BE2C (cell line): Measurements from ENCODE around the gene TUBGCP5.

ENCODE experiments used
- DNase-seq: peaks from one replicate; pipeline ENCODE4 v3.0.0-alpha.2; 2020
- H3K27me3 ChIP-seq: fragments of 250-450 bp; sonication (Bioruptor Pico); 2 replicates; pipeline ENCODE4 v1.5.1; 2020; ENCODE audit warnings: mild to moderate bottlenecking
- H3K36me3 ChIP-seq: fragments of 250-450 bp; sonication (Bioruptor Pico); 2 replicates; pipeline ENCODE4 v1.5.1; 2020; ENCODE audit warnings: mild to moderate bottlenecking
- H3K4me1 ChIP-seq: fragments of 250-450 bp; sonication (Bioruptor Pico); 2 replicates; pipeline ENCODE4 v1.5.1; 2020
- H3K4me3 ChIP-seq: 2 replicates; pipeline ENCODE4 v1.5.1; 2011; ENCODE audit warnings: low read depth, low read length
- H3K9me3 ChIP-seq: fragments of 250-450 bp; sonication (Bioruptor Pico); 2 replicates; pipeline ENCODE4 v1.5.1; 2020
- CTCF ChIP-seq: IDR thresholded peaks from 2 replicates; pipeline ENCODE4 v1.5.1; 2012; ENCODE audit warnings: mild to moderate bottlenecking, low read depth, low read length

TUBGCP5 gene

GRCh38 chr15:22956257-22956977 lies 83.0 kb downstream of the TUBGCP5 start:
- no peak for TF ChIP-seq CTCF
- DNase-seq = peak; percentile 65
- Histone ChIP-seq H3K27me3 (no peaks in the 10 kb centered on the region), H3K4me1 (no peaks in the 10 kb centered on the region; the same call in 1 of the 2 replicates), H3K4me3 (no peak overlapping the region), H3K9me3 (no peaks in the 10 kb centered on the region), H3K36me3 (no peaks in the 10 kb centered on the region)

DNA sequence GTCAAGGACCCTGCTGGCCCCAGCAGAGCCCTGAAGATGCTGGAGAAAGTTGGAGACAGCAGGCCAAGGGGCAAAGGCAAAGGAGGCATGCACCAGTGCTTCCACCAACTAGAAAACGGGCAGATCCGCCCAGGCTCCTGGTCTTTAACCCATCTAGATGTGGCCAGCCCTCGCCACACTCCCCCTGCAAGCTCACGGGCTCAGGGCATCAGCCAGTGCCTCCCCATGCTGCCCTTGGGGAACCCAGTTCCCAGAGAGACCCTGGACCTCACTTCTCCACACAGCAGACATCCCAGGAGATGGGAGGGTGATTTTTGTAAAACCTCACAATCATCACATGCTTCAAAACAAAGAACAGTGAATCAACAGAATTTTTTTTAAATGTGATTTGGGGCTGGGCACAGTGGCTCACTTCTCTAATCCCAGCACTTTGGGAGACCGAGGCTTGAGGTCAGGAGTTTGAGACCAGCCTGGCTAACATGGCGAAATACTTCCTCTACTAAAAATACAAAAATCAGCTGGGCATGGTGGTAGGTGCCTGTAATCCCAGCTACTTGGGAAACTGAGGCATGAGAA lies 83.7 kb downstream of the TUBGCP5 start:
- TF ChIP-seq CTCF = no peak
- no peaks in the 10 kb centered on the region for H3K9me3 ChIP-seq
- no peaks in the 10 kb centered on the region for H3K27me3 ChIP-seq
- DNase-seq = no peak
- H3K4me3 ChIP-seq = no peak overlapping the region
- no peaks in the 10 kb centered on the region; the same call in 1 of the 2 replicates for H3K4me1 ChIP-seq
- H3K36me3 ChIP-seq = no peaks in the 10 kb centered on the region

GRCh38 chr15:22954798-22955543 lies 84.4 kb downstream of the TUBGCP5 start:
- Histone ChIP-seq H3K27me3 (no peaks in the 10 kb centered on the region), H3K36me3 (no peaks in the 10 kb centered on the region), H3K9me3 (no peaks in the 10 kb centered on the region), H3K4me1 (no peaks in the 10 kb centered on the region; the same call in 1 of the 2 replicates), H3K4me3 (no peak overlapping the region)
- no peak for TF ChIP-seq CTCF
- no peak for DNase-seq

GRCh38 chr15:22954326-22954725 lies 85.0 kb downstream of the TUBGCP5 start:
- no peaks in the 10 kb centered on the region; the same call in 1 of the 2 replicates for H3K4me1 ChIP-seq
- H3K4me3 ChIP-seq = no peak overlapping the region
- TF ChIP-seq CTCF = no peak
- H3K36me3 ChIP-seq = no peaks in the 10 kb centered on the region
- DNase-seq = no peak
- H3K9me3 ChIP-seq = no peaks in the 10 kb centered on the region
- no peaks in the 10 kb centered on the region for H3K27me3 ChIP-seq

- Histone ChIP-seq H3K4me1 (peaks cover 2% of the 10 kb centered on the region; the same call in 1 of the 2 replicates), H3K9me3 (no peaks in the 10 kb centered on the region), H3K4me3 (no peak overlapping the region), H3K36me3 (no peaks in the 10 kb centered on the region), H3K27me3 (no peaks in the 10 kb centered on the region)
- DNase-seq = no peak
- no peak for TF ChIP-seq CTCF
Measured at GRCh38 chr15:22952796-22953579, 86.4 kb downstream of the TUBGCP5 start.
